Common myeloid progenitor, CD34-positive (primary cell): ENCODE results near the gene CFAP157.

Source experiments
- CTCF ChIA-PET: fragments of 350-600 bp; sonication (Branson Sonifier 250); formaldehyde crosslinking; loops from one replicate; lab custom pipeline; 2021; ENCODE audit warnings: antibody characterized with exemption; lab: Charles Lee
- POLR2A ChIA-PET: fragments of 350-600 bp; sonication (Branson Sonifier 250); formaldehyde crosslinking; loops from one replicate; lab custom pipeline; 2021; ENCODE audit warnings: antibody characterized with exemption; lab: Charles Lee
- DNase-seq, 3 donors: peaks; one replicate each; pipeline versions ENCODE4 v3.0.0 to v3.0.0-alpha.2; 2013
- H3K27ac ChIP-seq, 2 experiments: 1 replicate in 1 of 2; 2 replicates in 1 of 2; pipeline ENCODE4 v1.7.0; 2013; ENCODE audit warnings: inconsistent platforms in 2 of 2, low read length in 2 of 2, mild to moderate bottlenecking in 2 of 2, low read depth in 1 of 2, moderate library complexity in 1 of 2; ENCODE audit not compliant: severe bottlenecking in 2 of 2, insufficient read depth in 1 of 2, poor library complexity in 1 of 2
- H3K27me3 ChIP-seq, 5 experiments: replicated peaks in 2 of 5; 1 replicate in 3 of 5; 2 replicates in 2 of 5; pipeline versions ENCODE4 v1.6.1 to v1.7.0; 2013; ENCODE audit warnings: low read length in 4 of 5, mild to moderate bottlenecking in 2 of 5, moderate library complexity in 2 of 5, inconsistent platforms in 1 of 5; ENCODE audit not compliant: insufficient read depth in 5 of 5, control insufficient read depth in 4 of 5
- H3K36me3 ChIP-seq, 4 experiments: 1 replicate in 2 of 4; 2 replicates in 2 of 4; pipeline versions ENCODE4 v1.6.1 to v1.7.0; 2013; ENCODE audit warnings: low read length in 3 of 4, control low read depth in 1 of 4, mild to moderate bottlenecking in 1 of 4; ENCODE audit not compliant: control insufficient read depth in 4 of 4, insufficient read depth in 4 of 4
- H3K4me1 ChIP-seq, 4 experiments: 1 replicate in 3 of 4; 2 replicates in 1 of 4; pipeline versions ENCODE4 v1.6.1 to v1.7.1; 2013; ENCODE audit warnings: low read length in 3 of 4, mild to moderate bottlenecking in 3 of 4, control low read depth in 1 of 4, inconsistent platforms in 1 of 4, moderate library complexity in 1 of 4; ENCODE audit not compliant: control insufficient read depth in 4 of 4, insufficient read depth in 4 of 4; ENCODE audit errors: control extremely low read depth in 1 of 4
- H3K4me3 ChIP-seq, 7 experiments: 1 replicate in 4 of 7; 2 replicates in 3 of 7; pipeline versions ENCODE4 v1.5.1 to v1.7.0; 2013; ENCODE audit warnings: mild to moderate bottlenecking in 7 of 7, low read length in 6 of 7, moderate library complexity in 6 of 7, inconsistent platforms in 2 of 7, low read depth in 2 of 7, control low read depth in 1 of 7; ENCODE audit not compliant: insufficient read depth in 4 of 7, control insufficient read depth in 1 of 7; ENCODE audit errors: extremely low read depth in 1 of 7
- H3K9me3 ChIP-seq, 5 experiments: 1 replicate in 4 of 5; 2 replicates in 1 of 5; pipeline versions ENCODE4 v1.6.1 to v1.7.1; 2013; ENCODE audit warnings: low read length in 4 of 5, mild to moderate bottlenecking in 2 of 5, inconsistent platforms in 1 of 5, low read depth in 1 of 5, moderate library complexity in 1 of 5; ENCODE audit not compliant: control insufficient read depth in 4 of 5, insufficient read depth in 2 of 5; ENCODE audit errors: control extremely low read depth in 1 of 5
- WGBS: methylation state at CpG from one replicate; pipeline ENCODE4 v1.1.5; 2013; ENCODE audit not compliant: insufficient coverage; 5-methylcytosine and 5-hydroxymethylcytosine counted together

Gene CFAP157

GRCh38 chr9:127667127-127667844, 39.5 kb upstream of the CFAP157 start:
- WGBS: 95% methylated on average over 3 of the region's 3 CpGs
- CTCF ChIA-PET: interaction anchor here (1.0 to 1.4 kb wide), 3 partner anchors 10 to 34 kb away, joined by 3 to 5 read pairs (median 3); no protein-coding TSS in a partner anchor
- POLR2A ChIA-PET: no interaction called here
- H3K9me3 ChIP-seq: no peaks in the 10 kb centered on the region
- H3K36me3 ChIP-seq: peaks cover 0 to 10% (median 3%) of the 10 kb centered on the region in 4 experiments
- DNase-seq: no peak
- H3K27me3 ChIP-seq: no peaks in the 10 kb centered on the region
- H3K27ac ChIP-seq: no peak overlapping the region
- H3K4me1 ChIP-seq: no peaks in the 10 kb centered on the region
- no peak overlapping the region for H3K4me3 ChIP-seq

GRCh38 chr9:127667906-127668305, 38.9 kb upstream of the CFAP157 start:
- 96% methylated on average over 14 of the region's 18 CpGs for WGBS

GRCh38 chr9:127673234-127673633, 33.6 kb upstream of the CFAP157 start:
- ChIA-PET CTCF (no interaction called here), POLR2A (no interaction called here)
- no peak overlapping the region for H3K27ac ChIP-seq
- no peaks in the 10 kb centered on the region for H3K4me1 ChIP-seq
- WGBS: 100% methylated on average over 7 of the region's 7 CpGs
- H3K27me3 ChIP-seq: peaks cover 0 to 3% (median 0%) of the 10 kb centered on the region in 5 experiments
- H3K36me3 ChIP-seq: peaks cover 0 to 4% (median 2%) of the 10 kb centered on the region in 4 experiments
- DNase-seq: no peak
- H3K4me3 ChIP-seq: no peak overlapping the region
- no peaks in the 10 kb centered on the region for H3K9me3 ChIP-seq

More at GRCh38 chr9:127667906-127668305, 38.9 kb upstream of the CFAP157 start:
- H3K9me3 ChIP-seq: no peaks in the 10 kb centered on the region
- ChIA-PET POLR2A (no interaction called here), CTCF (interaction anchor here (1.0 to 1.4 kb wide), 5 partner anchors 9 to 72 kb away, joined by 3 to 5 read pairs (median 3); no protein-coding TSS in a partner anchor)
- no peak for DNase-seq
- H3K27me3 ChIP-seq: no peaks in the 10 kb centered on the region
- H3K4me3 ChIP-seq: no peak overlapping the region
- peaks cover 0 to 8% (median 4%) of the 10 kb centered on the region in 4 experiments for H3K36me3 ChIP-seq
- no peak overlapping the region for H3K27ac ChIP-seq
- H3K4me1 ChIP-seq: no peaks in the 10 kb centered on the region

GRCh38 chr9:127676638-127677037, 30.1 kb upstream of the CFAP157 start:
- CTCF ChIA-PET: interaction anchor here (0.9 to 1.0 kb wide), 3 partner anchors 9 to 85 kb away, joined by 3 read pairs; no protein-coding TSS in a partner anchor
- Histone ChIP-seq H3K4me3 (no peak overlapping the region), H3K36me3 (peaks cover 0 to 11% (median 6%) of the 10 kb centered on the region in 4 experiments), H3K4me1 (no peaks in the 10 kb centered on the region), H3K27me3 (peaks cover 0 to 3% (median 0%) of the 10 kb centered on the region in 5 experiments), H3K9me3 (no peaks in the 10 kb centered on the region), H3K27ac (no peak overlapping the region)
- WGBS: 93% methylated on average over 4 of the region's 12 CpGs
- DNase-seq: no peak
- POLR2A ChIA-PET: no interaction called here

- no peaks in the 10 kb centered on the region for H3K9me3 ChIP-seq
- no peak for DNase-seq
- no peak overlapping the region for H3K27ac ChIP-seq
- no CpG with 5 or more reads among the region's 2 CpGs for WGBS
- peaks cover 0 to 13% (median 4%) of the 10 kb centered on the region in 4 experiments for H3K36me3 ChIP-seq
- ChIA-PET POLR2A (no interaction called here), CTCF (interaction anchor here (1.1 to 2.1 kb wide), 2 partner anchors 9 to 15 kb away, joined by 3 to 8 read pairs; no protein-coding TSS in a partner anchor)
- no peak overlapping the region for H3K4me3 ChIP-seq
- H3K4me1 ChIP-seq: no peaks in the 10 kb centered on the region
- peaks cover 0 to 3% (median 0%) of the 10 kb centered on the region in 5 experiments for H3K27me3 ChIP-seq
These were observed 27.3 kb upstream of the CFAP157 start for GRCh38 chr9:127679506-127679905.

GRCh38 chr9:127680226-127680625, 26.6 kb upstream of the CFAP157 start:
- over 99% methylated on average over 10 of the region's 11 CpGs for WGBS
- CTCF ChIA-PET: interaction anchor here (1.1 to 2.1 kb wide), 3 partner anchors 9 to 151 kb away, joined by 3 to 8 read pairs (median 3); no protein-coding TSS in a partner anchor
- Histone ChIP-seq H3K27ac (no peak overlapping the region), H3K36me3 (peaks cover 0 to 13% (median 4%) of the 10 kb centered on the region in 4 experiments), H3K4me3 (no peak overlapping the region), H3K9me3 (no peaks in the 10 kb centered on the region), H3K4me1 (no peaks in the 10 kb centered on the region), H3K27me3 (peaks cover 0 to 3% (median 0%) of the 10 kb centered on the region in 5 experiments)
- POLR2A ChIA-PET: interaction anchor here (0.6 kb wide), 1 partner anchor 11 kb away, joined by 3 read pairs; no protein-coding TSS in a partner anchor
- DNase-seq: no peak

- H3K4me1 ChIP-seq: no peaks in the 10 kb centered on the region
- ChIA-PET POLR2A (no interaction called here), CTCF (interaction anchor here (1.3 to 2.1 kb wide), 2 partner anchors 16 to 152 kb away, joined by 3 to 8 read pairs; no protein-coding TSS in a partner anchor)
- 93% methylated on average over 7 of the region's 9 CpGs for WGBS
- no peak overlapping the region for H3K4me3 ChIP-seq
- no peak for DNase-seq
- H3K9me3 ChIP-seq: no peaks in the 10 kb centered on the region
- H3K36me3 ChIP-seq: peaks cover 0 to 13% (median 4%) of the 10 kb centered on the region in 4 experiments
- peaks cover 0 to 3% (median 0%) of the 10 kb centered on the region in 5 experiments for H3K27me3 ChIP-seq
- no peak overlapping the region for H3K27ac ChIP-seq
These were observed 25.9 kb upstream of the CFAP157 start for GRCh38 chr9:127680846-127681245.
